GM18520 (cell line): ENCODE data around the gene PLA2G2E.
"Not testable (repeated sequence)": the region's sequence is repeated elsewhere in the genome, so short reads cannot be mapped to it uniquely, and the experiment has no call there.

Experiments
- ATAC-seq: cut with Tn5 transposase; IDR thresholded peaks from one replicate; pipeline ENCODE4 v1.9.1; 2021; ENCODE audit not compliant: unreplicated experiment

Gene PLA2G2E

GRCh38 chr1:19884312-19884711 is 39.1 kb downstream of the PLA2G2E start:
- ATAC-seq = no peak

DNA sequence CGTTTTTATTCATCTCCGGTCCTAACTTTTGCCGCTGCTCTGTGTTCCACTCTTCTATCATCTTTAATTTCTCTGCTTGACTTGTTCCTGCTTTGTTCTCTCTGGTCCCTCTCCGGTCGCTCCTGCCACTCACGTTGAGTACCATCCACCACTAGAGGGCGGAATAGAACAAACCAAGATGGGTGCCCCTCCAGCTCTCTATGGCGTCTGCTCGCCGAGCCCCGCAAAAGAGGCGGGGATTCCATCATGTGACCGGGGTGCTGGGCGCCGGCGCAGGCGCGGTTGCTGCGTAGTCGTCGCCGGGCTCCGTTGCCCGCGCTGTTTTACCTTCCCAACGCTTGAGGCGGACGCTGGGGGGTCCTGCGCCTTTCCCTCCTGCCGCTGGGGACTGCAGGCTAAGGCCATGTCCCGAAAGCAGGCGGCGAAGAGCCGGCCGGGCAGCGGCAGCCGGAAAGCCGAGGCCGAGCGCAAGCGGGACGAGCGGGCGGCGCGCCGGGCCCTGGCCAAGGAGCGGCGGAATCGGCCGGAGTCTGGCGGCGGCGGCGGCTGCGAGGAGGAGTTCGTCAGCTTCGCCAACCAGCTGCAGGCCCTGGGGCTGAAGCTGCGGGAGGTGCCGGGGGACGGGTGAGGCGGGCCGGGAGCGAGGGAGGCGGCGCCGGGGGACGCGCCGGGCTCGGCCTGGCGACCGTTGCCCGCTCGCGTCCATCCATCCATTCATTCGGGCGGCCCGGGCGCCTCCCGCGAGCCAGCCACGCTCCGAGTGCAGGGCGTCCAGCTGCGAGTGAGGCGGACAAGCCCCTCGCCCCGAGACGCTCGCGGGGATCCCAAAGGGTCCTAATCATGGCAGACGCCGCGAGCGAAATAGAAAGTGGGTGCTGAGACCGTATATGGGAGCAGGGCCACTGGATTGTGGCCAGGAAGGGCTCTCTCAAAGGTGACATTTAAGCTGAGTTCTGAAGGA is 41.0 kb downstream of the PLA2G2E start, which contains the start of gene OTUD3:
Gene OTUD3 (plus strand): TSS at position 285 of the 961 bp plus-strand sequence. CDS start 119 bp downstream, at position 404.
- peak; percentile 92 for ATAC-seq

DNA sequence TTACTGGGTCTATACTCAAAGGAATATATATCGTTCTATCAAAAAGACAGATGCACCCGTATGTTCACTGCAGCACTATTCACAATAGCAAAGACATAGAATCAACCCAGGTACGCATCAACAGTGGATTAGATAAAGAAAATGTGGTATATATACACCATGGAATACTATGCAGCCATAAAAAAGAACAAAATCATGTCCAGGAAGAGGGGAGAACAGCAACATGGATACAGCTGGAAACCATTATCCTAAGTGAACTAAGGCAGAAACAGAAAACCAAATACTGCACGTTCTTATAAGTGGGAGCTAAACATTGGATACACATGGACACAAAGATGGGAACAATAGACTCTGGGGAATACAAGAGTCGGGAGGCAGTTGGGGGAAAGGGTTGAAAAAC is 42.6 kb downstream of the PLA2G2E start:
- not testable (repeated sequence) for ATAC-seq

GRCh38 chr1:19879661-19880060 is 43.8 kb downstream of the PLA2G2E start:
- no peak for ATAC-seq

DNA sequence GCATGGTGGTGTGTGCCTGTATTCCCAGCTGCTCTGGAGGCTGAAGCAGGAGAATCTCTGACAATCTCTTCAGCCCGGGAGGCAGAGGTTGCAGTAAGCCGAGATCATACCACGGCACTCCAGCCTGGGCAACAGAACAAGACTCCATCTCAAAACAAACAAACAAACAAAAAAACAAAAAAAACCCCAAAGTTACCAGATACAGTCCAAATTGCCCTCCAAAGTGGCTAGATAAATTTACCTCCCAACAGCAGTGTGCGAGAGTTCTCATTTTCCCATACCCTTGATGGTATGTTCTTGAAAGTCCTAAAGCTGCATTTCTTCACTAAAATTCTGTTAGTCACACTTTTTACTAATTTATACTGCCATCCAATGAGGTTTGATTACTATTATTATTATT is 44.2 kb downstream of the PLA2G2E start:
- ATAC-seq = no peak

DNA sequence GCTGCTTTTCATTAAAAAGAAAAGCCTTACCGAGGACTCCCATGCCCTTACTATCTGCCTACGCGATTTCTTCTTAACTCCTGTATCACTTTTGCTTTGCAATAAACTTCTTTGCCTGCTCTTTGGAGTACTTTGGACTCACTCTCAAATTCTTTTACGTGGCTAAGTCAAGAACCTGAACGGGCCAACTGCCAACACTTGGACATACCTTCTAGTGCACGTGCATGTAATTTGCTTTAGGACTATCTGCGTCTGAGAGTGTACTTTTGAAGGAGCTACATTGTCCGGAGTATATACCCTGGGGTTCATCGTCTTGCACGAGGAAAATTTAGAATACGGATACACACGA is 44.8 kb downstream of the PLA2G2E start:
- ATAC-seq = no peak

- no peak for ATAC-seq
Observed at GRCh38 chr1:19877821-19878636, 45.4 kb downstream of the PLA2G2E start.

DNA sequence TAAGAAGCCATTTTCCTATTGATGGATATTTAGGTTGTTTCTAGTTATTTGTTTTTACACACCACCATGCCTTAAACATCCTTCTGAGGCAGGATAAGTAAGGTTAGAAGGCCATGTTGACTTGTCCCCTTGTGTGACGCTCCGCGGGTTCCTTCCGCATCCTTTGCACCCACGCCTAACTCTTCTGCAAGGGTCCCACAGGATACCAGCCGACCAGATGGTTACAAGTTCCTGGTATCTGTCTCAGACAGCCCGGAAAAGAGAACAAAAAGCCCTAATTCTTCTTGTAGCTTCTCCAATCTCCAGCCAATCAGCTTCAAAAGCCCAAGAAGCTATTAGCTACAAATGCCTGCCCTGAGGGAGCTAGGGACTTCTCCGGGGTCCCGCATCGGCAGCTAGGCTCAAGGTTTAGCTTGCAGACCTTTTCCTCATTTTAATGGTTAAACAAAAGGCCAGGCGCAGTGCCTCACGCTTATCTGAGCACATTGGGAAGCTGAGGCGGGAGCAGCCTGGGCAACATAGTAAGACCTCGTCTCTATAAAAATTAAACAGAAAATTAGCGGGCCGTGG is 46.2 kb downstream of the PLA2G2E start:
- no peak for ATAC-seq

- no peak for ATAC-seq
Observed at GRCh38 chr1:19872190-19872589, 51.2 kb downstream of the PLA2G2E start.
